GM21367 (cell line): ENCODE measurements around the gene PCDHB13.
"Not testable (repeated sequence)": the region's sequence is repeated elsewhere in the genome, so short reads cannot be mapped to it uniquely, and the experiment has no call there.

Experiments used
- ATAC-seq: cut with Tn5 transposase; IDR thresholded peaks from one replicate; pipeline ENCODE4 v1.9.1; 2021; ENCODE audit not compliant: unreplicated experiment

PCDHB13 gene

GRCh38 chr5:141213656-141214339 lies at the start of gene PCDHB13:
Gene PCDHB13 (plus strand): TSS chr5:141213919. CDS start chr5:141214124, 205 bp downstream.
- ATAC-seq = not testable (repeated sequence)

- no peak for ATAC-seq
Measured at GRCh38 chr5:141172381-141173204, 41.1 kb upstream of the PCDHB13 start, which contains the start of gene PCDHB7. Gene PCDHB7 (plus strand): TSS chr5:141172644. CDS start chr5:141172836, 192 bp downstream.

GRCh38 chr5:141174291-141175104 lies 39.2 kb upstream of the PCDHB13 start:
- not testable (repeated sequence) for ATAC-seq

DNA sequence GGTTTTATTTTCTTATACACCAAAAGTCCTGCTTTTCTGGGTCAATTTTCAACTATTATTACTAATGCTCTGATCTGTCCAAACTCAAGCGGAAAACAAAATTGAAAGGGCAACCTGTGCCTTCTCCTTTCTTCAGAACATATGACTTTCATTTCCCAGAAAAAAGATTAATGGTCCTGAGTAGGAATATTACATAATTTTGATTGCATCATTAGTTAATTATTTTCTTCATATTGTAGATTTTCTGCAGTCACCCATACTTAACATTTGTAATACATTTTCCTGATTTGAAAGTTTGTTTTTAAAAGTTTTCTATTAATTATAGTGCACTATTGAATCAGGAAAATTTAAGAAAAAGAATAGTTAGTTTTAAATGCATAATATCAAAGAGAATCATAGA lies 37.8 kb upstream of the PCDHB13 start:
- ATAC-seq = no peak

GRCh38 chr5:141177577-141178191 lies 36.0 kb upstream of the PCDHB13 start, which contains the start of gene PCDHB8:
Gene PCDHB8 (plus strand): TSS chr5:141177790. CDS start chr5:141178035, 245 bp downstream.
- ATAC-seq = not testable (repeated sequence)

- ATAC-seq = not testable (repeated sequence)
Measured at GRCh38 chr5:141179371-141179770, 34.3 kb upstream of the PCDHB13 start.

DNA sequence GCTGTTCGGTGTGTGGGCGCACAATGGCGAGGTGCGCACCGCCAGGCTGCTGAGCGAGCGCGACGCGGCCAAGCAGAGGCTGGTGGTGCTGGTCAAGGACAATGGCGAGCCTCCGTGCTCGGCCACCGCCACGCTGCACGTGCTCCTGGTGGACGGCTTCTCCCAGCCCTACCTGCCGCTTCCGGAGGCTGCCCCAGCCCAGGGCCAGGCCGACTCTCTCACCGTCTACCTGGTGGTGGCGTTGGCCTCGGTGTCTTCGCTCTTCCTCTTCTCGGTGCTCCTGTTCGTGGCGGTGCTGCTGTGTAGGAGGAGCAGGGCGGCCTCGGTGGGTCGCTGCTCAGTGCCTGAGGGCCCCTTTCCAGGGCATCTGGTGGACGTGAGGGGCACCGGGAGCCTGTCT lies 33.8 kb upstream of the PCDHB13 start:
- ATAC-seq = not testable (repeated sequence)

DNA sequence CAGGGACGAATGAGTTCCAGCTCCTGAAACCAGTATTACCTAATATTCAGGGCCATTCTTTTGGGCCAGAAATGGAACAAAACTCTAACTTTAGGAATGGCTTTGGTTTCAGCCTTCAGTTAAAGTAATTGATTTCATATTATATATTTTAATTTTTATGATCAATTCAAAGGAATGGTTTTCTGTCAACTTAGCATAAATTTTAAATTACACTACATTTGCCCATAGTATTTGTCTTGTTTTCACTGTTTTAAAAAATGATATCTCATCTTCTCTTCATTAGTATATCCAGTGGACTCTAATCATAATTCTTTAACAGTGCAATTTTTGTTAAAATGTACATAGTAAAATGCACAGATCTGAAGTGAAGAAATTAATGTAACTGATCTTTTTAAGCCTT lies 33.4 kb upstream of the PCDHB13 start:
- no peak for ATAC-seq

DNA sequence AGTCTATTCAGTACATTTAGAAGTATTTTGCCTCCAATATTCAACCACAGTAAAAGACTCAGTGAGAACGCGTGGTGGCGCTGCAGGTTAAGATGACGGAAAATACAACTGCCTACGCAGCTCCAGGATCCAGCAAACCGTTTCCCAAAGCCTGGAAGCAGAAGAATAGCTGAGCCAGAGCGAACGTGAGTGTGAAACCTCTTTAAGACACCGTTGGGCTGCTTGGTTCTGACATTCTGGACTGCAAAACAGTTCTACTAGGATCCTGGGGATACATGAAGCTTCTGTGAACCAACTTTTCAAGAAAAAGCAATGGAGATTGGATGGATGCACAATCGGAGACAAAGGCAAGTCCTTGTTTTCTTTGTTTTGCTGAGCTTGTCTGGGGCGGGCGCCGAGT lies 31.5 kb upstream of the PCDHB13 start, which contains the start of gene PCDHB16:
Gene PCDHB16, plus strand, starts transcription at position 140 of the 400 bp plus-strand sequence. Its CDS starts 173 bp downstream, at position 313.
- ATAC-seq = no peak

DNA sequence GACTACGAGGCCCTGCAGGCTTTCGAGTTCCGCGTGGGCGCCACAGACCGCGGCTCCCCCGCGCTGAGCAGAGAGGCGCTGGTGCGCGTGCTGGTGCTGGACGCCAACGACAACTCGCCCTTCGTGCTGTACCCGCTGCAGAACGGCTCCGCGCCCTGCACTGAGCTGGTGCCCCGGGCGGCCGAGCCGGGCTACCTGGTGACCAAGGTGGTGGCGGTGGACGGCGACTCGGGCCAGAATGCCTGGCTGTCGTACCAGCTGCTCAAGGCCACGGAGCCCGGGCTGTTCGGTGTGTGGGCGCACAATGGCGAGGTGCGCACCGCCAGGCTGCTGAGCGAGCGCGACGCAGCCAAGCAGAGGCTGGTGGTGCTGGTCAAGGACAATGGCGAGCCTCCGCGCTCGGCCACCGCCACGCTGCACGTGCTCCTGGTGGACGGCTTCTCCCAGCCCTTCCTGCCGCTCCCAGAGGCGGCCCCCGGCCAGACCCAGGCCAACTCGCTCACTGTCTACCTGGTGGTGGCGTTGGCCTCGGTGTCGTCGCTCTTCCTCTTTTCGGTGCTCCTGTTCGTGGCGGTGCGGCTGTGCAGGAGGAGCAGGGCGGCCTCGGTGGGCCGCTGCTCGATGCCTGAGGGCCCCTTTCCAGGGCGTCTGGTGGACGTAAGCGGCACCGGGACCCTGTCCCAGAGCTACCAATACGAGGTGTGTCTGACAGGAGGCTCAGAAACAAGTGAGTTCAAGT lies 29.4 kb upstream of the PCDHB13 start:
- not testable (repeated sequence) for ATAC-seq

DNA sequence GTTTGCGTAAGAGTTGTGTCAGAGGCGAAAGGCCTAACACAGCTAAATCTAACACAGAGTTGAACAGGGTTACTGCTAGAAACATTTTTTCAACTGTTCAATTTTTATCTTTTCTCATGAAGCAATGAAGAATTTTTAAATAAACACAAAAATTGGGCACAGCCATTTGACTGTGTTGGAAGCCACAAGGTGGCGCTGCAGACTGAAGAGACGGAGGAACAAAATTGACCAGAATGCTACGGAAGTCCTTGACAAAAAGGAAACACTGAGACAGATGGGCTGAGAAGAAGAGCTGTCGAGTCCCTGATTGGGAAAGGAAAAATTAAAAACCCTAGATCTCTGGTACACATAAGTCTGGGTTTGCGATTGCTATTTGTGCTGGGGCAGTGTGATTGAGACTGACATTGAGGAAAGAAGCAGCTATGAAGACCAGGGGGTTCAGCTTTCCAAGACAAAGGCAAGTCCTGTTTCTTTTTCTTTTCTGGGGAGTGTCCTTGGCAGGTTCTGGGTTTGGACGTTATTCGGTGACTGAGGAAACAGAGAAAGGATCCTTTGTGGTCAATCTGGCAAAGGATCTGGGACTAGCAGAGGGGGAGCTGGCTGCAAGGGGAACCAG lies 26.7 kb upstream of the PCDHB13 start, which contains the start of gene PCDHB9:
Gene PCDHB9, plus strand, starts transcription at position 265 of the 616 bp plus-strand sequence. Its CDS starts 158 bp downstream, at position 423.
- no peak for ATAC-seq

DNA sequence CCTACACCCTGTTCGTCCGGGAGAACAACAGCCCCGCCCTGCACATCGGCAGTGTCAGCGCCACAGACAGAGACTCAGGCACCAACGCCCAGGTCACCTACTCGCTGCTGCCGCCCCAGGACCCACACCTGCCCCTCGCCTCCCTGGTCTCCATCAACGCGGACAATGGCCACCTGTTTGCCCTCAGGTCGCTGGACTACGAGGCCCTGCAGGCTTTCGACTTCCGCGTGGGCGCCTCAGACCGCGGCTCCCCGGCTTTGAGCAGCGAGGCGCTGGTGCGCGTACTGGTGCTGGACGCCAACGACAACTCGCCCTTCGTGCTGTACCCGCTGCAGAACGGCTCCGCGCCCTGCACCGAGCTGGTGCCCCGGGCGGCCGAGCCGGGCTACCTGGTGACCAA lies 25.0 kb upstream of the PCDHB13 start:
- ATAC-seq = not testable (repeated sequence)

GRCh38 chr5:141189131-141189530 lies 24.6 kb upstream of the PCDHB13 start:
- not testable (repeated sequence) for ATAC-seq

DNA sequence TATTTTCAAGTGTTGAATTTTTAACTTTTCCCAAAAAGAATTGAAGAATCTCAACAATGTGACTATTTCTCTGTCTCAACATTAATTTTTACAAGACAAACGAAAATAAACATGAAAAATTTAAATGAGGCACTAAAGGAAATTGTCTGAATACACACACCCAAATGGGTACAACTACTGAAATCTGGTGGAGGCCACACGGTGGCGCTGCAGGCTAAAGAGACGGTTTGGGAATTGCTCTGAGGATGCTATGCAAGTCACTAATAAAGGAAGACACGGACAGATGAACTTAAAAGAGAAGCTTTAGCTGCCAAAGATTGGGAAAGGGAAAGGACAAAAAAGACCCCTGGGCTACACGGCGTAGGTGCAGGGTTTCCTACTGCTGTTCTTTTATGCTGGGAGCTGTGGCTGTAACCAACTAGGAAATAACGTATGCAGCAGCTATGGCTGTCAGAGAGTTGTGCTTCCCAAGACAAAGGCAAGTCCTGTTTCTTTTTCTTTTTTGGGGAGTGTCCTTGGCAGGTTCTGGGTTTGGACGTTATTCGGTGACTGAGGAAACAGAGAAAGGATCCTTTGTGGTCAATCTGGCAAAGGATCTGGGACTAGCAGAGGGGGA lies 21.5 kb upstream of the PCDHB13 start, which contains the start of gene PCDHB10:
Gene PCDHB10, plus strand, starts transcription at position 244 of the 616 bp plus-strand sequence. Its CDS starts 200 bp downstream, at position 444.
- no peak for ATAC-seq

GRCh38 chr5:141194332-141194731 lies 19.4 kb upstream of the PCDHB13 start:
- ATAC-seq = not testable (repeated sequence)

GRCh38 chr5:141196363-141196762 lies 17.4 kb upstream of the PCDHB13 start:
- ATAC-seq = no peak

- ATAC-seq = no peak
Measured at GRCh38 chr5:141199359-141200235, 14.1 kb upstream of the PCDHB13 start, which contains the start of gene PCDHB11. Gene PCDHB11 (plus strand): TSS chr5:141199627. CDS start chr5:141199775, 148 bp downstream.
